ENCODE measurements around the gene ROBO1.

The ROBO1 gene

DNA sequence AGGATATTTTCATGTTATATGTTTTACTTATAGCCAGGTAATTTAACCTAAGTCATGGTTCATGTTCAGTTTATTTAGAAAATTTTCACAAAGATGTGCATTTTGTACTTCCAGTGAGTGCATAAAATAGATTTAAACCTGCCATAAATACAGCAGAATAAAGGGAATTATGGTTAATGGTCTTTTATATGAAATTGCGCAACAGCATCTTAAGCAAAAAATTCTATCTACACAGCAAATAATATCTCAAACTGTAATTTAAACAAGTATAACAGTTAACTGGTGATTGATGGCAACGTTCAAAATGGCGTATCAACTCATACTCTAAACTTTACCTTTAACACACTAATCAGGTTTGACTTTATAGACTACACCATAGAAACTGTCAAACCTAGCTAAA lies 97.6 kb downstream of the ROBO1 start:
- DNase-seq (ENCODE audit: low read depth, low spot score): no peak

- no peak for DNase-seq (ENCODE audit: low read depth, low spot score)
Observed at GRCh38 chr3:79664455-79664854, 103.3 kb downstream of the ROBO1 start.

GRCh38 chr3:79661896-79662295 lies 105.9 kb downstream of the ROBO1 start:
- DNase-seq (ENCODE audit: low read depth, low spot score): no peak

- no peak for DNase-seq (ENCODE audit: low read depth, low spot score)
Observed at GRCh38 chr3:79657076-79657475, 110.7 kb downstream of the ROBO1 start.

GRCh38 chr3:79654019-79654418 lies 113.8 kb downstream of the ROBO1 start:
- no peak for DNase-seq (ENCODE audit: low read depth, low spot score)

- DNase-seq (ENCODE audit: low read depth, low spot score): no peak
Observed at GRCh38 chr3:79653266-79653830, 114.5 kb downstream of the ROBO1 start.

GRCh38 chr3:79651536-79652065 lies 116.2 kb downstream of the ROBO1 start:
- DNase-seq (ENCODE audit: low read depth, low spot score): no peak

DNA sequence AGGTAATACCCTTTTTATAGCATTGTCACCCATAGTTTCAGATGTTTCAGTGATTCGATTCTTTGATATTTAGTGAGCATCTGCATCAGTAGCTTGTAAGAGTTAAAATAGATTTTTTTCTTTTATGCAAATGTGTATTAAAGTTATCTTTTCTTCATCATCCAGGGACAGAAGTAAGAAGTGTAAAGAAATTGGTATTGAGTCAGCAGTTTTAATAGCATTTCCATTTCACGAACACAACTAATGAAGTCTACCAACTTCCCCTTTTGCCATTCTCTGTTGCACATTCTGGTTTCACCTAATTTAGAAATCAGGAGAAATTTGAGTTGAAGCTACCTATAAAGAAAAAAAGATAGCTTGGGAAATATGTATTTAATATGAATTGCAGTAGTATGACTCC lies 127.9 kb downstream of the ROBO1 start:
- no peak for DNase-seq (ENCODE audit: low read depth, low spot score)

GRCh38 chr3:79636372-79636771 lies 131.4 kb downstream of the ROBO1 start:
- DNase-seq (ENCODE audit: low read depth, low spot score): no peak

- no peak for DNase-seq (ENCODE audit: low read depth, low spot score)
Observed at GRCh38 chr3:79632842-79633241, 135.0 kb downstream of the ROBO1 start.

DNA sequence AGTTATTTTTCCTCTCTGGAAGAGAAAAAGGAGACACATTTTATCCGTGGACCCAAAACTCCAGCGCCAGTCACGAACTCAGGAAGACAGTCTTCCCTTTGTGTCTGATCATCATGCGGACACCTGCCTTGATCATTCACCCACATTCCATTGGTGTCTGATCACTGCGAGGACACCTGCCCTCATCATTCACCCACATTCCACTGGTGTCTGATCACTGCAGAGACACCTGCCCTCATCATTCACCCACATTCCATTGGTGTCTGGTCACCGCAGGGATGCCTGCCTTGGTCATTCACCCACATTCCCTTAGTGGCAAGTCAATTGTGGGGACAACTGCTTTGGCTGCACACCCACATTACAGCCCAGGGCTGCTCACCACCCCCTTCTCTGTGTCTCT lies 148.9 kb downstream of the ROBO1 start:
- DNase-seq (ENCODE audit: low read depth, low spot score): peak; percentile 15

GRCh38 chr3:79606414-79606813 lies 161.4 kb downstream of the ROBO1 start:
- no peak for DNase-seq (ENCODE audit: low read depth, low spot score)

- no peak for DNase-seq (ENCODE audit: low read depth, low spot score)
Observed at GRCh38 chr3:79604681-79605080, 163.1 kb downstream of the ROBO1 start.

GRCh38 chr3:79602385-79602784 lies 165.4 kb downstream of the ROBO1 start:
- no peak for DNase-seq (ENCODE audit: low read depth, low spot score)

GRCh38 chr3:79598594-79598993 lies 169.2 kb downstream of the ROBO1 start:
- DNase-seq (ENCODE audit: low read depth, low spot score): no peak

GRCh38 chr3:79597709-79598108 lies 170.1 kb downstream of the ROBO1 start:
- DNase-seq (ENCODE audit: low read depth, low spot score): no peak

DNA sequence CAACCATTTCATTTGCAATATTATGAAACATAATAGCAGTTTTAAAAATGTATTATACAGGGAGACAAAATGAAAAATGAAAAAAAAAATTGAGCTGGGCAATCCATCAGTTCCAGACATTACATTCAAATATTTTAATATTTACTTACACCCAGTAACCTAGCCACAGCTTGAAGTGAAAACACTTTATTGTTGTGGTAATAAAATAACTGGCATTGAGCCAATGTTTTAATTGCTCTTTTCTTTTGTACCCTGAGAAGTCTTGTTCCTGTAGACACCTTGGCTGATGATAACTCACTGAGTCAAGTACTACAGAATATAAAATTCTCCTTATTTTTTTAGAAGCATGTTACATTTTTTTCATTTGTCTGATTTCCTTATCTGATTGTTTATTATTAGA lies 180.6 kb downstream of the ROBO1 start:
- DNase-seq (ENCODE audit: low read depth, low spot score): no peak

- DNase-seq (ENCODE audit: low read depth, low spot score): no peak
Observed at GRCh38 chr3:79586232-79586631, 181.6 kb downstream of the ROBO1 start.

GRCh38 chr3:79572930-79573329 lies 194.9 kb downstream of the ROBO1 start:
- DNase-seq (ENCODE audit: low read depth, low spot score): no peak

DNA sequence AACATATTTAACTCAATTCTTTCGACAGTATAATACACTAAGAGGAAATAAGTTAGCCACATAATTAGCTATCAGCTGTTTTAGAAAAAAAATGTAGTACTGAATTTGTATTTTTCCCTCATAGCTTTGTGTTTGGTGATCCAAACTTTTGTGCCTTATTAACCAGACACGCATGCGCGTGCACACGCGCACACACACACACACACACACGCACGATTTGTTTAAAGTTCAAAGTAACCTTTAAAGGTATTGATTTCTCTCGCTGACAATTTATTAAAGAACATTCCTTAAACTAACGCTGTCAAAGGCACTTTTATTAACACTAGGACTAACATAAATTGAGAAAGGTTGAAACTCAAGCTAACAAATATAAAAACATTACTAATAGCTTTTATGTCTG lies 198.9 kb downstream of the ROBO1 start:
- DNase-seq (ENCODE audit: low read depth, low spot score): no peak

GRCh38 chr3:79564192-79564591 lies 203.6 kb downstream of the ROBO1 start:
- DNase-seq (ENCODE audit: low read depth, low spot score): no peak

DNA sequence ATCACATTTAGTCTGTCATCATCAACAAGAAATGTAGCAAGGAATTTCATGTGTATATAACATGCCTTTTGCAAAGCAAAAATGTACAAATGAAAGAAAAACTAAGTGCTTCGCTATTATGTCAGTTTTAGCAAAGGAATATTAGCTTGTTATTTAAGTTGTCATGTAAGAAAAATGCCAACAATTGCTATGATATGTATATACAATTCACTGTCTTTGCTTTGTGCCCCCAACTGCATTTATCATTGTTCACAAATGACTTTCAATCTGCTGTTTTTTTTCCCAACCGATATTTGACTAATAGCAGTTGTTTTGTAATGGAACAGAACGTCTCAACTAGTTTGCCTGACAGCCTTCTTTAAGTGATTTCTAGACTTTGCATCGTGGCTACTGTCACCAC lies 207.1 kb downstream of the ROBO1 start:
- DNase-seq (ENCODE audit: low read depth, low spot score): no peak

DNA sequence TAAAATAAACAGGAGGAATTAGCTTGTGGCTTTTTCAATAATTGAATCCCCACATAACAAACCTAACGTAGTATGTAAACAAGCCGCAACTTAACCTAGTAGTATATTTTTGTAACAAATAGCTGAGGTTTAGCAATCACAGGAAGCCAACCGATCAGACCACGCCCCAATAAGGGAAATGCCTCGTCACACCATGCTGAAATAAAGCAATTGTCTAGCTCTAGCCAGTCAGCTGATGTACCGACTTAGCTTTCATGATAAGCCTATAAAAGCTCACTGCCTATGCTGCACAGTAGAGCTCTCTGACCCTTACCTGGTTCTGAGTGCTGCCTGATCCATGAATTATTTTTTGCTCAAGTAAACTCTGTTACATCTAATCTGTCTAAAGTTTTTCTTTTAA lies 208.9 kb downstream of the ROBO1 start:
- no peak for DNase-seq (ENCODE audit: low read depth, low spot score)

GRCh38 chr3:79555655-79556054 lies 212.1 kb downstream of the ROBO1 start:
- no peak for DNase-seq (ENCODE audit: low read depth, low spot score)

Measured in iPS DF 19.7 (cell line).